ENCODE measurements around the gene CHPF2.

DNA sequence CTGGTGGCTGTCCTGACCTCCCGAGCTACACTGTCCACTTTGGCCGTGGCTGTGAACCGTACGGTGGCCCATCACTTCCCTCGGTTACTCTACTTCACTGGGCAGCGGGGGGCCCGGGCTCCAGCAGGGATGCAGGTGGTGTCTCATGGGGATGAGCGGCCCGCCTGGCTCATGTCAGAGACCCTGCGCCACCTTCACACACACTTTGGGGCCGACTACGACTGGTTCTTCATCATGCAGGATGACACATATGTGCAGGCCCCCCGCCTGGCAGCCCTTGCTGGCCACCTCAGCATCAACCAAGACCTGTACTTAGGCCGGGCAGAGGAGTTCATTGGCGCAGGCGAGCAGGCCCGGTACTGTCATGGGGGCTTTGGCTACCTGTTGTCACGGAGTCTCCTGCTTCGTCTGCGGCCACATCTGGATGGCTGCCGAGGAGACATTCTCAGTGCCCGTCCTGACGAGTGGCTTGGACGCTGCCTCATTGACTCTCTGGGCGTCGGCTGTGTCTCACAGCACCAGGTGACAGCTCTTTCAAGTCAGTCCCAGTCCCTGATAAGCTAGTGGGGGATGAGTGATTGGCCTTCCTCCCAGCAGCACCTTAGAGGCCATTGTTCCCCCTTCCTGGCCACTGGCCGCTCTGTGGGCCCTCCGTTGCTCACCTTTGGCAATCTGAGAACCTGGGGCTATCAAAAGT, 3.0 kb downstream of the CHPF2 start:
- TF ChIP-seq, protein P1, sequence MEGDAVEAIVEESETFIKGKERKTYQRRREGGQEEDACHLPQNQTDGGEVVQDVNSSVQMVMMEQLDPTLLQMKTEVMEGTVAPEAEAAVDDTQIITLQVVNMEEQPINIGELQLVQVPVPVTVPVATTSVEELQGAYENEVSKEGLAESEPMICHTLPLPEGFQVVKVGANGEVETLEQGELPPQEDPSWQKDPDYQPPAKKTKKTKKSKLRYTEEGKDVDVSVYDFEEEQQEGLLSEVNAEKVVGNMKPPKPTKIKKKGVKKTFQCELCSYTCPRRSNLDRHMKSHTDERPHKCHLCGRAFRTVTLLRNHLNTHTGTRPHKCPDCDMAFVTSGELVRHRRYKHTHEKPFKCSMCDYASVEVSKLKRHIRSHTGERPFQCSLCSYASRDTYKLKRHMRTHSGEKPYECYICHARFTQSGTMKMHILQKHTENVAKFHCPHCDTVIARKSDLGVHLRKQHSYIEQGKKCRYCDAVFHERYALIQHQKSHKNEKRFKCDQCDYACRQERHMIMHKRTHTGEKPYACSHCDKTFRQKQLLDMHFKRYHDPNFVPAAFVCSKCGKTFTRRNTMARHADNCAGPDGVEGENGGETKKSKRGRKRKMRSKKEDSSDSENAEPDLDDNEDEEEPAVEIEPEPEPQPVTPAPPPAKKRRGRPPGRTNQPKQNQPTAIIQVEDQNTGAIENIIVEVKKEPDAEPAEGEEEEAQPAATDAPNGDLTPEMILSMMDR (IDR thresholded peaks at IDR 0.05): no peak
- TF ChIP-seq POLR2A (IDR thresholded peaks at IDR 0.05) (no peak), POLR2AphosphoS5 (IDR thresholded peaks at IDR 0.05) (no peak)
